Adrenal gland (tissue), 12 donors: ENCODE data around the gene PPFIA1. TPM values are rescaled to one million over a fixed set of nuclear protein-coding genes. Genes with fewer than 3 reads are reported as not detected.

Experiments used
- DNase-seq, 7 donors: peaks; one replicate each; pipeline ENCODE4 v3.0.0-alpha.2; 2019 to 2020
- H3K27ac ChIP-seq, 5 donors: fragments of 200-600 bp; sonication (generic) in 4 of 5; 1 replicate in 3 of 5; 2 replicates in 2 of 5; pipeline versions ENCODE4 v1.5.1 to v1.8.0; 2016 to 2020; ENCODE audit warnings: mild to moderate bottlenecking in 1 of 5
- H3K27me3 ChIP-seq: fragments of 200-600 bp; 2 replicates; pipeline ENCODE4 v1.8.0; 2021
- H3K36me3 ChIP-seq, 2 donors: fragments of 200-600 bp; replicated peaks in 1 of 2; 1 replicate in 1 of 2; 2 replicates in 1 of 2; pipeline versions ENCODE4 v1.5.1 to v1.8.0; 2018 to 2022
- H3K4me1 ChIP-seq, 2 donors: fragments of 200-600 bp; replicated peaks in 1 of 2; 1 replicate in 1 of 2; 2 replicates in 1 of 2; pipeline versions ENCODE4 v1.5.1 to v1.8.0; 2018 to 2021
- H3K4me3 ChIP-seq, 4 donors: fragments of 200-600 bp; sonication (generic) in 3 of 4; one replicate each; pipeline ENCODE4 v1.5.1; 2016 to 2018
- H3K9me3 ChIP-seq, 3 donors: fragments of 200-600 bp; sonication (generic) in 1 of 3; replicated peaks in 1 of 3; 1 replicate in 2 of 3; 2 replicates in 1 of 3; pipeline versions ENCODE4 v1.5.1 to v1.8.0; 2016 to 2021
- POLR2A ChIP-seq, 2 donors: fragments of 450-650 bp; IDR thresholded peaks; one replicate each; pipeline ENCODE4 v1.6.1; 2017; ENCODE audit warnings: antibody characterized with exemption in 2 of 2, mild to moderate bottlenecking in 2 of 2, moderate library complexity in 1 of 2
- WGBS, 4 donors: extraction: QIAGEN DNeasy Blood & Tissue Kit in 2 of 4; methylation state at CpG; one replicate each; pipeline versions ENCODE4 v1.1.5 to v1.1.7; 2013 to 2017; 5-methylcytosine and 5-hydroxymethylcytosine counted together
- intact Hi-C, 2 donors: fragments of 100-400 bp; cut with DNase I; formaldehyde crosslinking; loops; one replicate each; pipeline versions ENCODE4 v1.14.1 to v1.15.0; 2022 to 2023
- polyA plus RNA-seq, 3 donors: library from polyadenylated mRNA; stranded (reverse); fragments of 200-250 nt in 2 of 3; fragments of 350-450 nt in 1 of 3; fragmentation: Illumina TruSeq in 1 of 3; extraction: RNeasy Lipid Tissue Mini Kit (QIAGEN cat#74804) in 1 of 3; gene quantifications; one replicate each; pipeline ENCODE4 v1.2.3, GENCODE V29; 2013 to 2014
- total RNA-seq, 9 donors: library from RNA; depleted of rRNA in 4 of 9; stranded (reverse); fragments of >200 nt in 4 of 9; fragments of 120-200 nt in 1 of 9; fragmentation: NEBNext Ultra II Directional in 1 of 9; extraction: Animal tissue kit (Norgen Biotek cat#: 25700) in 1 of 9; gene quantifications; one replicate each; pipeline versions ENCODE4 v1.1.0 to v1.2.4, GENCODE V29; 2013 to 2023
- TF ChIP-seq, protein P1 (sequence below), 6 experiments: fragments of 450-650 bp in 4 of 6; fragments of 200-600 bp in 2 of 6; sonication (generic) in 1 of 6; IDR thresholded peaks; 1 replicate in 5 of 6; 2 replicates in 1 of 6; pipeline versions ENCODE4 v1.5.1 to v1.8.0; 2016 to 2021; ENCODE audit warnings: antibody characterized with exemption in 6 of 6, mild to moderate bottlenecking in 2 of 6, moderate library complexity in 1 of 6
- donor health status: healthy with polysubstance abuse.
- donor health status: Bipolar disorder and iron deficiency.
- donor health status: DM: yes; HTN: yes; CAD: no.
- donor health status: DM: no; HTN: no; CAD: no.
- donor health status: DM: no; HTN: no; CAD: no.
- donor health status: DM: yes; HTN: yes; CAD: no.

The PPFIA1 gene
- total and polyA plus RNA-seq, 12 donors = 25.8 to 58.6 (median 35.7) TPM

DNA sequence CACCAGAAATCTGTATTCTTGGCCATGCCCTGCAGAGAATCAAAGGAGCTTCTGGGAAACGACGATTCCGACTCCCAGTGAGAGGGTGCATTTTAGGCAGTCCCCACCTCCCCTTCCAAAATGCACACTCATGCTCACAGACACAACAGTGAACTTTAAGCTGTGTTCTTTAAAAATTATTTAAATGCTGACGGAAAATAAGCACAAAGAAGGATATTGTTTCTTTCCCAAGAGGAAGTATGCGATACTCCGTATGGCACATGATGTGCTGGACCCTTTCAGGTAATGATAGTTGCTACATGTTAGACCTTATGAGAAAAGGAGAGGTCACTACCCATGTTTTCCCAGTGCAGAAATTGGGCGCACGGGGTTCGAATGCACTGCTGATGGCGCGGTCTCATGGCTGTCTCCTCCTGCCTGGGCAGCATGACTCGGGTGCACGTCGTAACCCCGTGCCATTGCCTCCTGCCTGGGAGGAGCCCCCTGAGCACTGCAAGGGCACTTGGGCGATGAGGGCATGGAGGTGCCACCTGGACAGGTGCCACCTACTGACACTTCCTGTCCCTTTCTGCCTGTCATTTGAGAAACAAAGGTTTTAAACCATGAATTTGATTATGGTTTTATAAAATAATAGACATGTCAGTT is 64.0 kb downstream of the PPFIA1 start:
- peak in 1 of 7 donors; percentile 47 for DNase-seq
- no peak overlapping the region for H3K27ac ChIP-seq
- intact Hi-C loops = no loop called here
- 92 to 99% (median 95%) methylated on average over 14 to 16 of the region's 16 CpGs for WGBS, 4 donors
- no peaks in the 10 kb centered on the region for H3K9me3 ChIP-seq
- TF ChIP-seq POLR2A (IDR thresholded peaks at IDR 0.05) = no peak
- TF ChIP-seq, protein P1, sequence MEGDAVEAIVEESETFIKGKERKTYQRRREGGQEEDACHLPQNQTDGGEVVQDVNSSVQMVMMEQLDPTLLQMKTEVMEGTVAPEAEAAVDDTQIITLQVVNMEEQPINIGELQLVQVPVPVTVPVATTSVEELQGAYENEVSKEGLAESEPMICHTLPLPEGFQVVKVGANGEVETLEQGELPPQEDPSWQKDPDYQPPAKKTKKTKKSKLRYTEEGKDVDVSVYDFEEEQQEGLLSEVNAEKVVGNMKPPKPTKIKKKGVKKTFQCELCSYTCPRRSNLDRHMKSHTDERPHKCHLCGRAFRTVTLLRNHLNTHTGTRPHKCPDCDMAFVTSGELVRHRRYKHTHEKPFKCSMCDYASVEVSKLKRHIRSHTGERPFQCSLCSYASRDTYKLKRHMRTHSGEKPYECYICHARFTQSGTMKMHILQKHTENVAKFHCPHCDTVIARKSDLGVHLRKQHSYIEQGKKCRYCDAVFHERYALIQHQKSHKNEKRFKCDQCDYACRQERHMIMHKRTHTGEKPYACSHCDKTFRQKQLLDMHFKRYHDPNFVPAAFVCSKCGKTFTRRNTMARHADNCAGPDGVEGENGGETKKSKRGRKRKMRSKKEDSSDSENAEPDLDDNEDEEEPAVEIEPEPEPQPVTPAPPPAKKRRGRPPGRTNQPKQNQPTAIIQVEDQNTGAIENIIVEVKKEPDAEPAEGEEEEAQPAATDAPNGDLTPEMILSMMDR (IDR thresholded peaks at IDR 0.05) = no peak
- peaks cover 0 to 94% of the 10 kb centered on the region in 2 donors for H3K36me3 ChIP-seq
- no peak overlapping the region for H3K4me3 ChIP-seq
- no peaks in the 10 kb centered on the region for H3K27me3 ChIP-seq
- peaks cover 0 to 3% of the 10 kb centered on the region in 2 donors for H3K4me1 ChIP-seq

DNA sequence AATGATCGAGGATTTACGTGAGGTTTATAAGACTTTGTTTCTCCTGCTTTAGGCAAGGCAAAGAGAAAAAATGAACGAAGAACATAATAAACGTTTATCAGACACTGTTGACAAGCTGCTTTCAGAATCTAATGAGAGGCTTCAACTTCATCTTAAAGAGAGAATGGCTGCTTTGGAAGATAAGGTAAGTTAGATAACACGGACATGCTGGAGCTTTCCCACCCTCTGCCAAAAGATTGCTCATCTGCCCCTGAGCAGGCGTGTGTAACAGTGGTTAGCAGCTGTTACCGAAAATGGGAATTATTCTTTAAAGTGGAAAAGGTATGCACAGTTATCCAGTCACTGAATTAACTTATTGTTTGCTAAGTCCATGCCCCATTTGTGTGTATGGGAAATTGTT is 65.0 kb downstream of the PPFIA1 start:
- TF ChIP-seq, protein P1 (IDR thresholded peaks at IDR 0.05) = no peak
- no peak for TF ChIP-seq POLR2A (IDR thresholded peaks at IDR 0.05)
- 58 to 70% (median 66%) methylated on average over 7 of the region's 7 CpGs for WGBS, 4 donors
- Histone ChIP-seq H3K9me3 (no peaks in the 10 kb centered on the region), H3K4me3 (no peak overlapping the region), H3K27ac (peak overlapping the region in 1 of 5 donors; percentile 10), H3K27me3 (no peaks in the 10 kb centered on the region), H3K36me3 (peaks cover 0 to 94% of the 10 kb centered on the region in 2 donors), H3K4me1 (peaks cover 0 to 3% of the 10 kb centered on the region in 2 donors)
- intact Hi-C loops = no loop called here
- peak in 3 of 7 donors; percentile 35 to 47 (median 46) for DNase-seq

DNA sequence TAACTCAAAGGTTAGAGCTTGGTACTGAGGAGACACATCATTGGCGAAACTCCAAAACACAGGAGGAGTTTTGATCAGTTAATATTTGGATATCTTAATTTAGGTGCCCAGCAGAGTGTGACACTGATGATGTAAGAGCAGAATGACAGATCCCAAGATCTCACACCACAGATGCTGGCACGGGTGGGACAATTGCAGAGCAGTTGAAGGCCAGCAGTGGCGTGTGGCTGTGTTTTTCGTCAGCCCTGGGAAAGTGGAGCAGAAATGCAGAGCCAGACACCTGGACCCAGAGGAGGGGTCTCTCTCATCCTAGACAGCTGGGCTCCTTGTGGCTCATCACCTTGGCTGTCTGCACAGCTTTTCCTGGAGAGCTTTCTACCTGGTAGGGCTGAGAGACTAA is 68.1 kb downstream of the PPFIA1 start:
- no peaks in the 10 kb centered on the region for H3K27me3 ChIP-seq
- no peak overlapping the region for H3K4me3 ChIP-seq
- no peak overlapping the region for H3K27ac ChIP-seq
- DNase-seq = peak in 1 of 7 donors; percentile 34
- 77 to 86% (median 82%) methylated on average over 4 of the region's 4 CpGs for WGBS, 4 donors
- intact Hi-C loops = no loop called here
- TF ChIP-seq POLR2A (IDR thresholded peaks at IDR 0.05) = no peak
- TF ChIP-seq, protein P1 (IDR thresholded peaks at IDR 0.05) = no peak
- no peaks in the 10 kb centered on the region for H3K9me3 ChIP-seq
- peaks cover 0 to 77% of the 10 kb centered on the region in 2 donors for H3K36me3 ChIP-seq
- peaks cover 0 to 3% of the 10 kb centered on the region in 2 donors for H3K4me1 ChIP-seq

DNA sequence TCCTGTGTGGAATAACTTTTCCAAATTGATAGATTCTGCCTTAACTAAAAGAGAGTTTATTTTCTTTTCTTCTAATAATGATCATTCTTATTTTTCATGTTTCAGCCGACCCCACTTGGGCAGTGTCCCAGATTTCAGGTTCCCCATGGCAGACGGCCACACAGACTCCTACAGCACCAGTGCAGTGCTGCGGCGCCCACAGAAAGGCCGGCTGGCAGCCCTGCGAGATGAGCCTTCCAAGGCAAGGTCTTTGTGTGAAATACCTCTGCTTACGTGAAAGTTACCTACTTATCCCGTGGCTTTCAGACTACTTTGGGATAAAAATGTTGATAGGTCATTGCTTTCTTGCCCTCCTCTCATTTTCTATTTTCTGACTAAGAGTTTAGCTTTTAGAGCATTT is 68.6 kb downstream of the PPFIA1 start:
- Histone ChIP-seq H3K4me1 (peaks cover 0 to 3% of the 10 kb centered on the region in 2 donors), H3K27ac (no peak overlapping the region), H3K36me3 (peaks cover 0 to 77% of the 10 kb centered on the region in 2 donors), H3K4me3 (no peak overlapping the region), H3K9me3 (no peaks in the 10 kb centered on the region), H3K27me3 (no peaks in the 10 kb centered on the region)
- TF ChIP-seq, protein P1 (IDR thresholded peaks at IDR 0.05) = no peak
- TF ChIP-seq POLR2A (IDR thresholded peaks at IDR 0.05) = no peak
- peak in 1 of 7 donors; percentile 14 for DNase-seq
- intact Hi-C loops = no loop called here
- WGBS, 4 donors = 86 to 92% (median 88%) methylated on average over 8 of the region's 8 CpGs
